ENCODE data around the gene SLAIN2. TPM values are rescaled to one million over a fixed set of nuclear protein-coding genes. Genes with fewer than 3 reads are reported as not detected.

Gene SLAIN2
- total and polyA plus RNA-seq, 2 of the 4 experiments (the other 2 are of a cell fraction), result 23.3 to 53.0 TPM

GRCh38 chr4:48370260-48371134 lies 29.2 kb downstream of the SLAIN2 start:
- Histone ChIP-seq H3K9me3 (ENCODE audit: control insufficient read depth, insufficient read depth, low read length) (no peaks in the 10 kb centered on the region), H3K23ac (ENCODE audit: low read depth, low read length) (0 out of 2 replicates have a peak overlapping the region, but pooled peaks have one; percentile 6), H4K5ac (ENCODE audit: low read depth, low read length) (no peak overlapping the region), H4K8ac (ENCODE audit: low read depth in 2 of 2, low read length in 2 of 2) (no peak overlapping the region), H2AFZ (replicated peaks; ENCODE audit: low read length, poor library complexity) (no peak overlapping the region), H3K36me3 (ENCODE audit: control insufficient read depth, insufficient read depth, low read length) (peaks cover 2% of the 10 kb centered on the region; the same call in 1 of the 2 replicates), H3K4me1 (ENCODE audit: control insufficient read depth, insufficient read depth, low read length) (peaks cover under 1% of the 10 kb centered on the region; the same call in 1 of the 2 replicates), H3K27ac (ENCODE audit: insufficient read depth, low read length) (no peak overlapping the region), H3K18ac (ENCODE audit: low read depth, low read length) (no peak overlapping the region), H2AK9ac (replicated peaks; ENCODE audit: low read depth, low read length, poor library complexity) (no peak overlapping the region), H3K79me1 (ENCODE audit: low read depth in 1 of 2, low read length in 2 of 2) (peaks cover 12 to 60% of the 10 kb centered on the region in 2 experiments; a peak in 3 of 4 replicates), H2BK120ac (ENCODE audit: low read depth, low read length) (no peak overlapping the region), H2BK15ac (ENCODE audit: low read depth, low read length) (no peak overlapping the region), H4K20me1 (ENCODE audit: insufficient read depth, low read length) (peaks cover 26% of the 10 kb centered on the region), H3K27me3 (ENCODE audit: control insufficient read depth, insufficient read depth, low read length) (no peaks in the 10 kb centered on the region), H3K14ac (replicated peaks; ENCODE audit: low read depth, low read length) (no peak overlapping the region), H2BK5ac (ENCODE audit: low read depth, low read length, poor library complexity, severe bottlenecking) (no peak overlapping the region), H2AK5ac (ENCODE audit: low read depth, low read length) (no peak overlapping the region), H3K56ac (ENCODE audit: extremely low read depth, insufficient read depth, low read length) (no peak overlapping the region), H2BK20ac (ENCODE audit: low read depth, low read length) (no peak overlapping the region), H4K91ac (ENCODE audit: insufficient read depth, low read depth, low read length) (no peak overlapping the region), H3K4ac (ENCODE audit: low read depth, low read length) (no peak overlapping the region), H3K4me2 (ENCODE audit: low read depth, low read length) (no peak overlapping the region), H3K9me1 (ENCODE audit: insufficient read depth, low read length) (peaks cover under 1% of the 10 kb centered on the region; the same call in 1 of the 2 replicates), H3K4me3 (ENCODE audit: insufficient read depth, low read depth, low read length) (no peak overlapping the region), H3K9ac (ENCODE audit: low read depth, low read length) (no peak overlapping the region)
- no CpG with 5 or more reads among the region's 1 CpG for WGBS, 2 experiments (ENCODE audit: extremely low coverage in 2 of 2, insufficient read length in 1 of 2)
- TF ChIP-seq MAZ (IDR thresholded peaks at IDR 0.05; ENCODE audit: borderline replicate concordance, low read depth, low read length) (no peak), FOS (IDR thresholded peaks at IDR 0.05; ENCODE audit: low read depth, low read length) (no peak), BHLHE40 (IDR thresholded peaks at IDR 0.05; ENCODE audit: low read depth, low read length) (no peak), CHD1 (IDR thresholded peaks at IDR 0.05; ENCODE audit: low read depth, low read length) (no peak), MAFK (IDR thresholded peaks at IDR 0.05; ENCODE audit: low read depth, low read length) (no peak), MXI1 (IDR thresholded peaks at IDR 0.05; ENCODE audit: borderline replicate concordance, low read depth, low read length) (no peak), SMC3 (IDR thresholded peaks at IDR 0.05; ENCODE audit: low read depth, low read length) (no peak), RAD21 (IDR thresholded peaks at IDR 0.05; ENCODE audit: low read length) (no peak), ELK1 (IDR thresholded peaks at IDR 0.05; ENCODE audit: borderline replicate concordance, low read depth, low read length) (no peak), CEBPB (IDR thresholded peaks at IDR 0.05; ENCODE audit: low read depth, low read length) (no peak)
- TF ChIP-seq, protein P1, sequence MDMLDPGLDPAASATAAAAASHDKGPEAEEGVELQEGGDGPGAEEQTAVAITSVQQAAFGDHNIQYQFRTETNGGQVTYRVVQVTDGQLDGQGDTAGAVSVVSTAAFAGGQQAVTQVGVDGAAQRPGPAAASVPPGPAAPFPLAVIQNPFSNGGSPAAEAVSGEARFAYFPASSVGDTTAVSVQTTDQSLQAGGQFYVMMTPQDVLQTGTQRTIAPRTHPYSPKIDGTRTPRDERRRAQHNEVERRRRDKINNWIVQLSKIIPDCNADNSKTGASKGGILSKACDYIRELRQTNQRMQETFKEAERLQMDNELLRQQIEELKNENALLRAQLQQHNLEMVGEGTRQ (IDR thresholded peaks at IDR 0.05; ENCODE audit: low read depth, low read length), result no peak
- TF ChIP-seq, protein P2, sequence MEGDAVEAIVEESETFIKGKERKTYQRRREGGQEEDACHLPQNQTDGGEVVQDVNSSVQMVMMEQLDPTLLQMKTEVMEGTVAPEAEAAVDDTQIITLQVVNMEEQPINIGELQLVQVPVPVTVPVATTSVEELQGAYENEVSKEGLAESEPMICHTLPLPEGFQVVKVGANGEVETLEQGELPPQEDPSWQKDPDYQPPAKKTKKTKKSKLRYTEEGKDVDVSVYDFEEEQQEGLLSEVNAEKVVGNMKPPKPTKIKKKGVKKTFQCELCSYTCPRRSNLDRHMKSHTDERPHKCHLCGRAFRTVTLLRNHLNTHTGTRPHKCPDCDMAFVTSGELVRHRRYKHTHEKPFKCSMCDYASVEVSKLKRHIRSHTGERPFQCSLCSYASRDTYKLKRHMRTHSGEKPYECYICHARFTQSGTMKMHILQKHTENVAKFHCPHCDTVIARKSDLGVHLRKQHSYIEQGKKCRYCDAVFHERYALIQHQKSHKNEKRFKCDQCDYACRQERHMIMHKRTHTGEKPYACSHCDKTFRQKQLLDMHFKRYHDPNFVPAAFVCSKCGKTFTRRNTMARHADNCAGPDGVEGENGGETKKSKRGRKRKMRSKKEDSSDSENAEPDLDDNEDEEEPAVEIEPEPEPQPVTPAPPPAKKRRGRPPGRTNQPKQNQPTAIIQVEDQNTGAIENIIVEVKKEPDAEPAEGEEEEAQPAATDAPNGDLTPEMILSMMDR (conservative IDR thresholded peaks at IDR 0.05; ENCODE audit: low read depth, low read length), result no peak
- BruUV-seq (replicated peaks), result no TSS peak
- intact Hi-C loops (cut with micrococcal nuclease), result no loop called here
- no peak for ATAC-seq (ENCODE audit: low read depth)
- ChIA-PET CTCF (no interaction called here), POLR2A (ENCODE audit: unreplicated experiment) (no interaction called here)
- dilution Hi-C loops (cut with HindIII; ENCODE audit: low sequenced_read_pairs, unreplicated experiment), result no loop called here
- in situ Hi-C loops (cut with MboI; ENCODE audit: low sequenced_read_pairs), result loop anchor here (25.0 kb wide), 1 partner anchor 508 kb away; no protein-coding TSS in a partner anchor
- DNase-seq, result no peak
